Keratinocyte (primary cell): ENCODE data around the gene ERH.

ENCODE experiments used
- CTCF ChIP-seq, 3 experiments: IDR thresholded peaks in 1 of 3; conservative IDR thresholded peaks in 1 of 3; optimal IDR thresholded peaks in 1 of 3; 2 replicates in 2 of 3; 3 replicates in 1 of 3; pipeline versions ENCODE3 to v1.5.1; 2011; ENCODE audit warnings: low read length in 3 of 3, mild to moderate bottlenecking in 3 of 3, moderate library complexity in 2 of 3, control low read depth in 1 of 3, inconsistent platforms in 1 of 3; ENCODE audit not compliant: insufficient read depth in 2 of 3; ENCODE audit errors: extremely low read depth in 1 of 3
- EZH2 ChIP-seq: IDR thresholded peaks from one replicate; pipeline ENCODE4 v1.6.1; 2012; ENCODE audit warnings: inconsistent platforms, mild to moderate bottlenecking, low read length, moderate library complexity

- TF ChIP-seq CTCF (optimal IDR thresholded peaks at IDR 0.05 in 1 of 3, IDR thresholded peaks at IDR 0.05 in 1 of 3, conservative IDR thresholded peaks at IDR 0.05 in 1 of 3; ENCODE audit: extremely low read depth in 1 of 3, insufficient read depth in 2 of 3, low read length in 3 of 3), result no peak
- TF ChIP-seq EZH2, result no peak
These were observed 43.5 kb downstream of the ERH start for GRCh38 chr14:69354383-69355153.
